ENCODE results near the gene IL33. TPM values are rescaled to one million over a fixed set of nuclear protein-coding genes. Genes with fewer than 3 reads are reported as not detected.

The IL33 gene
- total RNA-seq, 4 donors from 2014 or later: 10.3 to 25.5 (median 20.8) TPM

DNA sequence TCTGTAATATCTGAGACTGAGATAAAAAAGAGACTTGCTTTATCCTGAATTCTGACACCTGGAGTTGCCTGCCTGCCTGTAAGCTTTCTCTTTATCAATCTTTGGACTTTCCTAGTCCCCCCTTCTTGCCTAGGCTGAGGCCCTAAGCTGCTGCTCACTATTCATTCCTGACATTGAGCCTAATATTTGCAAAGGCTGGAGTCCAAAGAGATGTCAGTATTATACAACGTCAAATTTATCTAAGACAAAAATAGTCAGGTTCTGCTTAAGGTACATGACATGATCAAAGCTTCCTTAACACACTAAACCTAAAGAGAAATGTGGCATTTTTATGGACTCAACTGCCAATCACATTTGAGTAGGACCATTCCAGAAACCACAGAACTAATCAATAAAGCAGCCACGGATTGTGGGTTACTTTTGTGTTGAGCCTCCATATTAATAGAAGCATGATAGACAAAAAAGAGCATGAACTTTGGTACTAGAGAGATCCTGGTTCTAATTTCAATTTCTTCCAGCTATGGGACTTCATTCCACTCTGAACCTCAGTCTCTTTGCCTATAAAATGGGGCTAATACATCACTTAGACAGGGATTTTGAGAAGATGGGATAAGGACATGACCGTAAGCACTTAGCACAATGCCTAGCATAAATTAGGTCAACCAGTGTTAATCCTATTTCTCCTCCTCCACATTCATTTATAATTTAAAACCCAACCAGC, 56.1 kb downstream of the IL33 start:
- 68 to 72% methylated on average over 3 of the region's 3 CpGs for WGBS, 2 donors
- Histone ChIP-seq H3K36me3 (no peaks in the 10 kb centered on the region), H3K9me3 (no peaks in the 10 kb centered on the region), H3K4me1 (peaks cover 0 to 18% (median 0%) of the 10 kb centered on the region in 4 donors), H3K4me3 (no peak overlapping the region), H3K27ac (peak overlapping the region in 3 of 4 donors; percentile 1 to 83 (median 72)), H3K27me3 (no peaks in the 10 kb centered on the region)
- TF ChIP-seq, protein P1, sequence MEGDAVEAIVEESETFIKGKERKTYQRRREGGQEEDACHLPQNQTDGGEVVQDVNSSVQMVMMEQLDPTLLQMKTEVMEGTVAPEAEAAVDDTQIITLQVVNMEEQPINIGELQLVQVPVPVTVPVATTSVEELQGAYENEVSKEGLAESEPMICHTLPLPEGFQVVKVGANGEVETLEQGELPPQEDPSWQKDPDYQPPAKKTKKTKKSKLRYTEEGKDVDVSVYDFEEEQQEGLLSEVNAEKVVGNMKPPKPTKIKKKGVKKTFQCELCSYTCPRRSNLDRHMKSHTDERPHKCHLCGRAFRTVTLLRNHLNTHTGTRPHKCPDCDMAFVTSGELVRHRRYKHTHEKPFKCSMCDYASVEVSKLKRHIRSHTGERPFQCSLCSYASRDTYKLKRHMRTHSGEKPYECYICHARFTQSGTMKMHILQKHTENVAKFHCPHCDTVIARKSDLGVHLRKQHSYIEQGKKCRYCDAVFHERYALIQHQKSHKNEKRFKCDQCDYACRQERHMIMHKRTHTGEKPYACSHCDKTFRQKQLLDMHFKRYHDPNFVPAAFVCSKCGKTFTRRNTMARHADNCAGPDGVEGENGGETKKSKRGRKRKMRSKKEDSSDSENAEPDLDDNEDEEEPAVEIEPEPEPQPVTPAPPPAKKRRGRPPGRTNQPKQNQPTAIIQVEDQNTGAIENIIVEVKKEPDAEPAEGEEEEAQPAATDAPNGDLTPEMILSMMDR (IDR thresholded peaks at IDR 0.05): no peak
- no peak for TF ChIP-seq EP300 (IDR thresholded peaks at IDR 0.05)
- TF ChIP-seq POLR2A (IDR thresholded peaks at IDR 0.05): no peak
- no peak for DNase-seq (ENCODE audit: low spot score in 2 of 2)

DNA sequence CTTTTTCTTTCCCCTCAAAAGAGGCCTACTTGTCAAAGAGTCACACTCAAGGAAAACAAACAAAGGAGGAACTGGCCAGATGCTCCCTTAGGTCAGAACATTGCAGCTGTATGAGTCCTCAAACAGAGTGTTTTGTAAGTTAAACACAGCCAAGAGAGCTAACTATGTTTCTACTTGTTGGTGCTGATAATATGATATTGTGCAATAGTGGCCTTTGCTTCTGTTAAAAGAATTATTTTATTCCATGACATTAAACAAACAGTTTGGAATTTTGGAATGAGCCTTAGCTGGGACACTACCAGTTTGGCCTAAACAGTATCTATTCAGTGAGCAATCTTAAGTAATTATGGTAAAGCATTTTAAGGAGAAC, 56.6 kb downstream of the IL33 start:
- Histone ChIP-seq H3K4me1 (peaks cover 0 to 18% (median 0%) of the 10 kb centered on the region in 4 donors), H3K27me3 (no peaks in the 10 kb centered on the region), H3K4me3 (no peak overlapping the region), H3K36me3 (no peaks in the 10 kb centered on the region), H3K9me3 (no peaks in the 10 kb centered on the region), H3K27ac (peak overlapping the region in 3 of 4 donors; percentile 1 to 83 (median 72))
- TF ChIP-seq EP300 (IDR thresholded peaks at IDR 0.05): peak in 1 of 2 donors; percentile 77
- TF ChIP-seq, protein P1 (IDR thresholded peaks at IDR 0.05): no peak
- DNase-seq (ENCODE audit: low spot score in 2 of 2): peak in 1 of 2 donors; percentile 57

DNA sequence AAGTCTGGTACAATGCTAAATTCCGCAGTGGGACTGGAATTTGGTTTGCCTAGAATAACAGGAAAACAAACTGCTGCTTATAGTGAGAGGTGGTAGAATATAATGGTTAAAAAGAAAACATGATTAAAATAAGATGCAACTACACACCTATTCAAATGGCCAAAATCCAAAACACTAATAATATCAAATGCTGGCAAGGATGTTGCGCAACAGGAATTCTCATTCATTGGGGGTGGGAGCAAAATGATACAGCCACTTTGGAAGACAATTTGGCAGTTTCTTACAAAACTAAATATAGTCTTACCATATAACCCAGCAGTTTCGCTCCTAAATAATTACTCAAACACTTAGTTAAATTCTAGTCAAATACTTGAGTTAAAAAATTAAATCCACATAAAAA, 61.8 kb downstream of the IL33 start:
- WGBS, 2 donors: 60 to 63% methylated on average over 3 of the region's 3 CpGs

GRCh38 chr9:6301858-6302257, 86.3 kb downstream of the IL33 start:
- no peak for DNase-seq (ENCODE audit: low spot score in 2 of 2)
- H3K9me3 ChIP-seq: no peaks in the 10 kb centered on the region
- TF ChIP-seq EP300 (IDR thresholded peaks at IDR 0.05) (no peak), POLR2A (IDR thresholded peaks at IDR 0.05) (no peak)
- TF ChIP-seq, protein P1 (IDR thresholded peaks at IDR 0.05): no peak
- H3K4me3 ChIP-seq: no peak overlapping the region
- no peaks in the 10 kb centered on the region for H3K36me3 ChIP-seq
- no peaks in the 10 kb centered on the region for H3K27me3 ChIP-seq
- H3K4me1 ChIP-seq: no peaks in the 10 kb centered on the region
- H3K27ac ChIP-seq: no peak overlapping the region
- 18 to 23% methylated on average over 2 of the region's 2 CpGs for WGBS, 2 donors

More for the DNA sequence above, 61.8 kb downstream of the IL33 start:
- DNase-seq (ENCODE audit: low spot score in 2 of 2): no peak
- Histone ChIP-seq H3K9me3 (no peaks in the 10 kb centered on the region), H3K36me3 (no peaks in the 10 kb centered on the region), H3K4me3 (no peak overlapping the region), H3K4me1 (peaks cover 0 to 9% (median 0%) of the 10 kb centered on the region in 4 donors), H3K27me3 (no peaks in the 10 kb centered on the region), H3K27ac (no peak overlapping the region)
- TF ChIP-seq POLR2A (IDR thresholded peaks at IDR 0.05) (no peak), EP300 (IDR thresholded peaks at IDR 0.05) (no peak)
- TF ChIP-seq, protein P1 (IDR thresholded peaks at IDR 0.05): no peak

GRCh38 chr9:6302417-6302816, 86.8 kb downstream of the IL33 start:
- Histone ChIP-seq H3K4me1 (no peaks in the 10 kb centered on the region), H3K4me3 (no peak overlapping the region), H3K27ac (no peak overlapping the region), H3K27me3 (no peaks in the 10 kb centered on the region), H3K36me3 (no peaks in the 10 kb centered on the region), H3K9me3 (no peaks in the 10 kb centered on the region)
- DNase-seq (ENCODE audit: low spot score in 2 of 2): no peak
- TF ChIP-seq, protein P1 (IDR thresholded peaks at IDR 0.05): no peak
- no peak for TF ChIP-seq POLR2A (IDR thresholded peaks at IDR 0.05)
- TF ChIP-seq EP300 (IDR thresholded peaks at IDR 0.05): no peak

Measured in tibial nerve (tissue), 4 donors.